ENCODE measurements around the gene CCDC142. TPM values are rescaled to one million over a fixed set of nuclear protein-coding genes. Genes with fewer than 3 reads are reported as not detected.
A peak's percentile ranks its signal among the peaks of the same experiment; 100 is the strongest.

CCDC142 gene
- total and polyA plus RNA-seq, 9 of the 15 experiments (the other 6 are each of a cell fraction or from before 2014, with no cell fraction given), result 0.55 to 11.7 (median 7.2) TPM

DNA sequence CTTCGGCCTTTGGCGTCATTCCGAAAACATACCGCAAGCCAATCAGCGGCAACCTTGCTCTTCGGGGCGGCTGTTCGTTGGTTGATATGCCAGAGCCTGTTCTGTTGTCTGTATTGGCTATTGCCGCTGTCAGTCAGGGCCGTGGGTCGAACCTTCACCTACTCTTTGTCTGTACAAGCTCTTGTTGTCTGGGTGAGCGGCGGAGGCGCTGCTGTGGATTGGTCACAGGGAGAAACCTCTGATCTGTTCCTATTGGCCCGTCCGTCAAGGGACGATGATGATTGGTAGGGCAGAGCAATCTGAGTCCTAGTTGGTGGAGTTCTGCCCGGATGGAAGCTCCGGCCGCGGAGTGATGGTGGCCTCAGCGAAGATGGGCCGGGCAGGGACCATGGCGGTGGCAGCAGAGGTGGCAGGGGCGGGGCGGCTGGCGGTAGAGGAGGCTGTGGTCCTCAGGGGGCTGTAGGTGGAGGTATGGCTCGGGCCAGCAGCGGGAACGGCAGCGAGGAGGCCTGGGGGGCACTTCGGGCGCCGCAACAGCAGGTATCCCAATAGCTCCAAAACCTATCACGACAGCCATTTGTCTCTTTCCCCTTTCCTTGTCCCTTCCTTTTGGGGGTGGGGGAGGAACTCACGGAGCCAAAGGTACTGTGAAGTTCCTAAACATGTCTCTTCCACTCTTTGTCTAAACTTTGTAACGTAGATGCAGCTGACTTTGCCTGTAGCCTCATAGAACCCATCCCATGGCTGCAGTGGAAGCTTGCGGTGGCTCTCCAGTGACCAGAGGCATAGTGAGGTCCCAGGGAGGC lies 24.5 kb downstream of the CCDC142 start, which contains the start of gene WBP1 (continued):
- TF ChIP-seq ZNF583 (CRISPR knock-in tag; IDR thresholded peaks at IDR 0.05) (no peak), MCM2 (IDR thresholded peaks at IDR 0.05; ENCODE audit: low read depth) (no peak), NRF1 (conservative IDR thresholded peaks at IDR 0.05 in 1 of 2, IDR thresholded peaks at IDR 0.05 in 1 of 2) (peak; percentile 58 to 65), PRPF4 (IDR thresholded peaks at IDR 0.05; ENCODE audit: insufficient read depth, low read depth, low read length, poor library complexity, severe bottlenecking) (no peak), ZNF408 (CRISPR knock-in tag; IDR thresholded peaks at IDR 0.05; ENCODE audit: low read depth) (no peak), SMARCA5 (IDR thresholded peaks at IDR 0.05) (no peak), ZNF197 (CRISPR knock-in tag; IDR thresholded peaks at IDR 0.05; ENCODE audit: low read depth) (no peak), PYGO2 (tag; IDR thresholded peaks at IDR 0.05) (0 out of 2 replicates have a peak, but pooled peaks have one; percentile 9), XRCC3 (IDR thresholded peaks at IDR 0.05) (no peak), IFI16 (CRISPR knock-in tag; IDR thresholded peaks at IDR 0.05) (no peak), SIN3B (IDR thresholded peaks at IDR 0.05; ENCODE audit: low read depth) (peak; percentile 86), SREBF1 (IDR thresholded peaks at IDR 0.05; ENCODE audit: borderline replicate concordance, low read depth, low read length) (no peak), NUFIP1 (IDR thresholded peaks at IDR 0.05; ENCODE audit: partially characterized antibody) (no peak), RBFOX2 (IDR thresholded peaks at IDR 0.05; ENCODE audit: low read depth, low read length) (peak; percentile 63), RB1 (IDR thresholded peaks at IDR 0.05; ENCODE audit: low read depth) (no peak), POLR2A (conservative IDR thresholded peaks at IDR 0.05) (peak; percentile 66), ZSCAN29 (IDR thresholded peaks at IDR 0.05) (no peak), TGIF2 (CRISPR knock-in tag; IDR thresholded peaks at IDR 0.05) (no peak)
- TF ChIP-seq, protein P1, sequence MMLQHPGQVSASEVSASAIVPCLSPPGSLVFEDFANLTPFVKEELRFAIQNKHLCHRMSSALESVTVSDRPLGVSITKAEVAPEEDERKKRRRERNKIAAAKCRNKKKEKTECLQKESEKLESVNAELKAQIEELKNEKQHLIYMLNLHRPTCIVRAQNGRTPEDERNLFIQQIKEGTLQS (IDR thresholded peaks at IDR 0.05), result no peak
- TF ChIP-seq, protein P1 (CRISPR knock-in tag; conservative IDR thresholded peaks at IDR 0.05), result no peak
- TF ChIP-seq, protein P2, sequence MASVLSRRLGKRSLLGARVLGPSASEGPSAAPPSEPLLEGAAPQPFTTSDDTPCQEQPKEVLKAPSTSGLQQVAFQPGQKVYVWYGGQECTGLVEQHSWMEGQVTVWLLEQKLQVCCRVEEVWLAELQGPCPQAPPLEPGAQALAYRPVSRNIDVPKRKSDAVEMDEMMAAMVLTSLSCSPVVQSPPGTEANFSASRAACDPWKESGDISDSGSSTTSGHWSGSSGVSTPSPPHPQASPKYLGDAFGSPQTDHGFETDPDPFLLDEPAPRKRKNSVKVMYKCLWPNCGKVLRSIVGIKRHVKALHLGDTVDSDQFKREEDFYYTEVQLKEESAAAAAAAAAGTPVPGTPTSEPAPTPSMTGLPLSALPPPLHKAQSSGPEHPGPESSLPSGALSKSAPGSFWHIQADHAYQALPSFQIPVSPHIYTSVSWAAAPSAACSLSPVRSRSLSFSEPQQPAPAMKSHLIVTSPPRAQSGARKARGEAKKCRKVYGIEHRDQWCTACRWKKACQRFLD (CRISPR knock-in tag; IDR thresholded peaks at IDR 0.05), result peak; percentile 77; the same call in 1 of the 2 replicates
- TF ChIP-seq, protein P3, sequence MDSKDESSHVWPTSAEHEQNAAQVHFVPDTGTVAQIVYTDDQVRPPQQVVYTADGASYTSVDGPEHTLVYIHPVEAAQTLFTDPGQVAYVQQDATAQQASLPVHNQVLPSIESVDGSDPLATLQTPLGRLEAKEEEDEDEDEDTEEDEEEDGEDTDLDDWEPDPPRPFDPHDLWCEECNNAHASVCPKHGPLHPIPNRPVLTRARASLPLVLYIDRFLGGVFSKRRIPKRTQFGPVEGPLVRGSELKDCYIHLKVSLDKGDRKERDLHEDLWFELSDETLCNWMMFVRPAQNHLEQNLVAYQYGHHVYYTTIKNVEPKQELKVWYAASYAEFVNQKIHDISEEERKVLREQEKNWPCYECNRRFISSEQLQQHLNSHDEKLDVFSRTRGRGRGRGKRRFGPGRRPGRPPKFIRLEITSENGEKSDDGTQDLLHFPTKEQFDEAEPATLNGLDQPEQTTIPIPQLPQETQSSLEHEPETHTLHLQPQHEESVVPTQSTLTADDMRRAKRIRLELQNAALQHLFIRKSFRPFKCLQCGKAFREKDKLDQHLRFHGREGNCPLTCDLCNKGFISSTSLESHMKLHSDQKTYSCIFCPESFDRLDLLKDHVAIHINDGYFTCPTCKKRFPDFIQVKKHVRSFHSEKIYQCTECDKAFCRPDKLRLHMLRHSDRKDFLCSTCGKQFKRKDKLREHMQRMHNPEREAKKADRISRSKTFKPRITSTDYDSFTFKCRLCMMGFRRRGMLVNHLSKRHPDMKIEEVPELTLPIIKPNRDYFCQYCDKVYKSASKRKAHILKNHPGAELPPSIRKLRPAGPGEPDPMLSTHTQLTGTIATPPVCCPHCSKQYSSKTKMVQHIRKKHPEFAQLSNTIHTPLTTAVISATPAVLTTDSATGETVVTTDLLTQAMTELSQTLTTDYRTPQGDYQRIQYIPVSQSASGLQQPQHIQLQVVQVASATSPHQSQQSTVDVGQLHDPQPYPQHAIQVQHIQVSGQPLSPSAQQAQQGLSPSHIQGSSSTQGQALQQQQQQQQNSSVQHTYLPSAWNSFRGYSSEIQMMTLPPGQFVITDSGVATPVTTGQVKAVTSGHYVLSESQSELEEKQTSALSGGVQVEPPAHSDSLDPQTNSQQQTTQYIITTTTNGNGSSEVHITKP (IDR thresholded peaks at IDR 0.05; ENCODE audit: partially characterized antibody), result no peak

Measured in K562 (cell line).